ENCODE data around the gene TADA1.

- TF ChIP-seq CTCF (optimal IDR thresholded peaks at IDR 0.05 in 1 of 3, IDR thresholded peaks at IDR 0.05 in 1 of 3, conservative IDR thresholded peaks at IDR 0.05 in 1 of 3; ENCODE audit: extremely low read depth in 1 of 3, insufficient read depth in 2 of 3, low read length in 3 of 3) (no peak), EZH2 (IDR thresholded peaks at IDR 0.05; ENCODE audit: low read length) (no peak)
Observed at GRCh38 chr1:166884971-166885370, 8.9 kb upstream of the TADA1 start.

Data from keratinocyte (primary cell).